Measurements from ENCODE around the gene TNFAIP2. TPM values are rescaled to one million over a fixed set of nuclear protein-coding genes. Genes with fewer than 3 reads are reported as not detected.
A peak's percentile ranks its signal among the peaks of the same experiment; 100 is the strongest.

The TNFAIP2 gene
- total RNA-seq, 4 donors from 2014 or later, result 25.1 to 76.3 (median 52.7) TPM

DNA sequence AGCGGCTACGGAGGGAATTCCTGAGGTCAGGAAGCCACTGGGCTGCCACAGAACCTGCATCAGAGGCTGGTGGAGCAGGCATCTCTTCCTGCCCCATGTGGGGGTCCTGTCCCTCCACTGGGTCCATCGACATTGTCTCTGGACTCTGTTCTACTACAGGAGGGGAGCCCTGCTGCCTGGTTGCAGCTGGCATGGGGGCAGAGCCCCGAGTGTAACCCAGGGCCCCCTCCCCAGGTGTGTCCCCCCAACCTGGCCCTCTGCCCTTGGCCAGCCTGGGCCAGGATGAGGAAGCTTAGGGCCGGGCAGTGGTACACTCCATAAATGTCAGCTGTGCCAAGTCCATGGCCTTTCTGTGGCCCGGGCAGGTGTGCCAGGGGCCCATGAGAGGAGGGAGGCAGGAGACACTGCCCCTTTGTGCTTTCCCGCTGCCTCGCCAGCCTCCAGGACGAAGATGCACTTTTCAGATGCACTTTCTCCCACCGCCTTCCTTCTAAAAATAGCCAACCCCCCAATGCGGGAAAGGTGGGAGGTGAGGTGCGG lies 32.7 kb upstream of the TNFAIP2 start:
- Histone ChIP-seq H3K4me3 (no peak overlapping the region), H3K9me3 (no peaks in the 10 kb centered on the region), H3K27me3 (peaks cover 4% of the 10 kb centered on the region), H3K27ac (no peak overlapping the region), H3K4me1 (peaks cover 4 to 30% (median 15%) of the 10 kb centered on the region in 4 donors), H3K36me3 (no peaks in the 10 kb centered on the region)
- TF ChIP-seq POLR2A (IDR thresholded peaks at IDR 0.05), result no peak
- TF ChIP-seq, protein P1, sequence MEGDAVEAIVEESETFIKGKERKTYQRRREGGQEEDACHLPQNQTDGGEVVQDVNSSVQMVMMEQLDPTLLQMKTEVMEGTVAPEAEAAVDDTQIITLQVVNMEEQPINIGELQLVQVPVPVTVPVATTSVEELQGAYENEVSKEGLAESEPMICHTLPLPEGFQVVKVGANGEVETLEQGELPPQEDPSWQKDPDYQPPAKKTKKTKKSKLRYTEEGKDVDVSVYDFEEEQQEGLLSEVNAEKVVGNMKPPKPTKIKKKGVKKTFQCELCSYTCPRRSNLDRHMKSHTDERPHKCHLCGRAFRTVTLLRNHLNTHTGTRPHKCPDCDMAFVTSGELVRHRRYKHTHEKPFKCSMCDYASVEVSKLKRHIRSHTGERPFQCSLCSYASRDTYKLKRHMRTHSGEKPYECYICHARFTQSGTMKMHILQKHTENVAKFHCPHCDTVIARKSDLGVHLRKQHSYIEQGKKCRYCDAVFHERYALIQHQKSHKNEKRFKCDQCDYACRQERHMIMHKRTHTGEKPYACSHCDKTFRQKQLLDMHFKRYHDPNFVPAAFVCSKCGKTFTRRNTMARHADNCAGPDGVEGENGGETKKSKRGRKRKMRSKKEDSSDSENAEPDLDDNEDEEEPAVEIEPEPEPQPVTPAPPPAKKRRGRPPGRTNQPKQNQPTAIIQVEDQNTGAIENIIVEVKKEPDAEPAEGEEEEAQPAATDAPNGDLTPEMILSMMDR (IDR thresholded peaks at IDR 0.05), result no peak
- TF ChIP-seq POLR2AphosphoS5 (IDR thresholded peaks at IDR 0.05), result no peak
- TF ChIP-seq EP300 (IDR thresholded peaks at IDR 0.05; ENCODE audit: low read depth), result no peak
- WGBS, 2 donors (ENCODE audit: low coverage in 1 of 2), result 67% methylated on average over 11 of the region's 12 CpGs; no CpG with 5 or more reads in 1 of the 2 donors
- DNase-seq, result no peak
- in situ Hi-C loops (cut with MboI; ENCODE audit: low pct_ligation_motif_present in 1 of 4, low pct_unique_long_range_greater_than_20kb in 1 of 4, low sequenced_read_pairs in 3 of 4), result loop anchor here in 1 of 4 donors (25.0 kb wide), 1 partner anchor 197 kb away; no protein-coding TSS in a partner anchor
- intact Hi-C loops (cut with DNase I; ENCODE audit: low total_unique reads), result no loop called here

- Histone ChIP-seq H3K27me3 (no peaks in the 10 kb centered on the region), H3K4me3 (peak overlapping the region; percentile 31 to 53 (median 39)), H3K9me3 (no peaks in the 10 kb centered on the region), H3K27ac (peak overlapping the region; percentile 10 to 51 (median 22)), H3K36me3 (no peaks in the 10 kb centered on the region), H3K4me1 (peaks cover 4 to 36% (median 17%) of the 10 kb centered on the region in 4 donors)
- intact Hi-C loops (cut with DNase I; ENCODE audit: low total_unique reads), result no loop called here
- TF ChIP-seq EP300 (IDR thresholded peaks at IDR 0.05; ENCODE audit: low read depth), result no peak
- TF ChIP-seq, protein P1 (IDR thresholded peaks at IDR 0.05), result peak; percentile 37 to 64 (median 60)
- in situ Hi-C loops (cut with MboI; ENCODE audit: low pct_ligation_motif_present in 1 of 4, low pct_unique_long_range_greater_than_20kb in 1 of 4, low sequenced_read_pairs in 3 of 4), result loop anchor here in 1 of 4 donors (25.0 kb wide), 1 partner anchor 196 kb away; no protein-coding TSS in a partner anchor
- WGBS, 2 donors (ENCODE audit: low coverage in 1 of 2), result 3 to 13% methylated on average over 3 to 54 of the region's 69 CpGs
- DNase-seq, result peak; percentile 85
Observed at GRCh38 chr14:103091041-103091882, 32.0 kb upstream of the TNFAIP2 start.

- Histone ChIP-seq H3K9me3 (no peaks in the 10 kb centered on the region), H3K27ac (peak overlapping the region; percentile 10 to 51 (median 22)), H3K4me3 (peak overlapping the region; percentile 31 to 53 (median 39)), H3K36me3 (no peaks in the 10 kb centered on the region), H3K27me3 (no peaks in the 10 kb centered on the region), H3K4me1 (peaks cover 4 to 36% (median 17%) of the 10 kb centered on the region in 4 donors)
- intact Hi-C loops (cut with DNase I; ENCODE audit: low total_unique reads), result no loop called here
- no peak for DNase-seq
- TF ChIP-seq EP300 (IDR thresholded peaks at IDR 0.05; ENCODE audit: low read depth) (no peak), POLR2AphosphoS5 (IDR thresholded peaks at IDR 0.05) (no peak), POLR2A (IDR thresholded peaks at IDR 0.05) (no peak)
- TF ChIP-seq, protein P1 (IDR thresholded peaks at IDR 0.05), result peak in 2 of 5 experiments; percentile 4 to 20
- in situ Hi-C loops (cut with MboI; ENCODE audit: low pct_ligation_motif_present in 1 of 4, low pct_unique_long_range_greater_than_20kb in 1 of 4, low sequenced_read_pairs in 3 of 4), result loop anchor here in 1 of 4 donors (25.0 kb wide), 1 partner anchor 195 kb away; no protein-coding TSS in a partner anchor
- WGBS, 2 donors (ENCODE audit: low coverage in 1 of 2), result 59% methylated on average over 6 of the region's 9 CpGs; no CpG with 5 or more reads in 1 of the 2 donors
Observed at GRCh38 chr14:103091883-103092222, 31.4 kb upstream of the TNFAIP2 start.

GRCh38 chr14:103093856-103094405 lies 29.3 kb upstream of the TNFAIP2 start:
- Histone ChIP-seq H3K9me3 (no peaks in the 10 kb centered on the region), H3K4me3 (peak overlapping the region in 2 of 4 donors; percentile 40 to 43), H3K4me1 (peaks cover 4 to 36% (median 18%) of the 10 kb centered on the region in 4 donors), H3K27ac (peak overlapping the region; percentile 84 to 87 (median 86)), H3K36me3 (no peaks in the 10 kb centered on the region), H3K27me3 (no peaks in the 10 kb centered on the region)
- 67% methylated on average over 1 to 13 of the region's 13 CpGs for WGBS, 2 donors (ENCODE audit: low coverage in 1 of 2)
- intact Hi-C loops (cut with DNase I; ENCODE audit: low total_unique reads) (no loop called here), in situ Hi-C loops (cut with MboI; ENCODE audit: low pct_ligation_motif_present in 1 of 4, low pct_unique_long_range_greater_than_20kb in 1 of 4, low sequenced_read_pairs in 3 of 4) (loop anchor here in 1 of 4 donors (25.0 kb wide), 1 partner anchor 193 kb away; no protein-coding TSS in a partner anchor)
- no peak for DNase-seq
- TF ChIP-seq EP300 (IDR thresholded peaks at IDR 0.05; ENCODE audit: low read depth) (no peak), POLR2AphosphoS5 (IDR thresholded peaks at IDR 0.05) (no peak), POLR2A (IDR thresholded peaks at IDR 0.05) (no peak)
- TF ChIP-seq, protein P1 (IDR thresholded peaks at IDR 0.05), result no peak

Data from transverse colon (tissue), 4 donors.